Heart left ventricle (tissue), 16 donors: ENCODE data around the gene ARID5A. TPM values are rescaled to one million over a fixed set of nuclear protein-coding genes. Genes with fewer than 3 reads are reported as not detected.

Source experiments
- ATAC-seq, 4 donors: fragments of 200-7000 bp; cut with Tn5 transposase; one replicate each; pipeline ENCODE4 v1.9.1; 2020 to 2022; ENCODE audit warnings: moderate library complexity in 4 of 4, mild to moderate bottlenecking in 3 of 4, moderate number of reproducible peaks in 1 of 4
- DNase-seq, 5 donors: peaks; one replicate each; pipeline ENCODE4 v3.0.0-alpha.2; 2020
- H3K27ac ChIP-seq, 12 donors: fragments of 200-600 bp; sonication (generic) in 4 of 12; one replicate each; pipeline versions ENCODE4 v1.5.0 to v1.8.0; 2016 to 2022; ENCODE audit warnings: mild to moderate bottlenecking in 2 of 12
- H3K27me3 ChIP-seq, 9 donors: fragments of 200-600 bp; sonication (generic) in 2 of 9; one replicate each; pipeline versions ENCODE4 v1.5.1 to v1.8.0; 2016 to 2022; ENCODE audit warnings: mild to moderate bottlenecking in 3 of 9
- H3K36me3 ChIP-seq, 9 donors: fragments of 200-600 bp; sonication (generic) in 2 of 9; one replicate each; pipeline versions ENCODE4 v1.5.0 to v1.8.0; 2018 to 2022; ENCODE audit warnings: mild to moderate bottlenecking in 2 of 9
- H3K4me1 ChIP-seq, 12 donors: fragments of 200-600 bp; sonication (generic) in 4 of 12; one replicate each; pipeline versions ENCODE4 v1.5.0 to v1.8.0; 2016 to 2022; ENCODE audit warnings: mild to moderate bottlenecking in 3 of 12
- H3K4me3 ChIP-seq, 12 donors: fragments of 200-600 bp; sonication (generic) in 4 of 12; one replicate each; pipeline versions ENCODE4 v1.5.0 to v1.8.0; 2017 to 2022; ENCODE audit warnings: mild to moderate bottlenecking in 9 of 12, moderate library complexity in 4 of 12
- H3K9me3 ChIP-seq, 12 donors: fragments of 200-600 bp; sonication (generic) in 4 of 12; one replicate each; pipeline versions ENCODE4 v1.5.0 to v1.8.0; 2016 to 2022; ENCODE audit warnings: mild to moderate bottlenecking in 1 of 12
- POLR2A ChIP-seq, 2 donors: fragments of 450-650 bp; IDR thresholded peaks; one replicate each; pipeline ENCODE4 v1.6.1; 2017; ENCODE audit warnings: antibody characterized with exemption in 2 of 2, mild to moderate bottlenecking in 2 of 2, moderate library complexity in 2 of 2
- WGBS, 4 donors: extraction: QIAGEN DNeasy Blood & Tissue Kit in 2 of 4; methylation state at CpG; one replicate each; pipeline versions ENCODE4 v1.1.5 to v1.1.7; 2013 to 2018; 5-methylcytosine and 5-hydroxymethylcytosine counted together
- intact Hi-C, 10 donors: fragments of 100-400 bp; cut with DNase I; formaldehyde crosslinking; loops; one replicate each; pipeline versions ENCODE4 v1.11.1 to v1.14.2; 2022
- polyA plus RNA-seq, 2 donors: library from polyadenylated mRNA; stranded (reverse); fragments of 200-250 nt; gene quantifications; one replicate each; pipeline ENCODE4 v1.2.3, GENCODE V29; 2013
- total RNA-seq, 9 donors: library from RNA; depleted of rRNA in 2 of 9; stranded (reverse); fragments of >200 nt in 2 of 9; fragmentation: NEBNext Ultra II Directional in 3 of 9; extraction: Animal tissue kit (Norgen Biotek cat#: 25700) in 3 of 9; gene quantifications; one replicate each; pipeline versions ENCODE4 v1.1.0 to v1.2.4, GENCODE V29; 2016 to 2023
- TF ChIP-seq, protein P1 (sequence below), 12 donors: fragments of 200-600 bp; sonication (generic) in 4 of 12; IDR thresholded peaks; one replicate each; pipeline versions ENCODE4 v1.5.0 to v1.8.0; 2018 to 2022; ENCODE audit warnings: antibody characterized with exemption in 12 of 12, mild to moderate bottlenecking in 5 of 12
- donor health status: ischemic (EF 13 %, LVEDD 7.1; RV severe dilation, severe dysfunction).
- donor health status: healthy with polysubstance abuse.
- donor health status: DM: no; HTN: yes; CAD: no.
- donor health status: DM: no; HTN: no; CAD: no.
- donor health status: ischemic (EF 25% LVEDD 6.9; RV normal size, moderate dysfunction).
- donor health status: ischemic (EF 25% LVEDD 5.7; RV mildly dilated, moderate dysfunction).
- donor health status: healthy.
- donor health status: DM: yes; HTN: yes; CAD: no.
- donor health status: ischemic (EF 35%, LVEDD 5.7; RV mildly dilated, moderate dysfunction).
- donor health status: nonischemic (EF 11% LVEDD 7.7; RV severe dilation, severe dysfunction).
- donor health status: DM: yes; HTN: yes; CAD: no.
- donor health status: PGD.
- donor health status: ischemic (EF 29% LVEDD 5.4; RV normal size, mild dysfunction).
- donor health status: nonischemic (EF 23%, LVEDD 6.1; RV moderate dilation, normal function).

ARID5A gene
- total and polyA plus RNA-seq, 11 donors: 13.3 to 50.2 (median 35.6) TPM

DNA sequence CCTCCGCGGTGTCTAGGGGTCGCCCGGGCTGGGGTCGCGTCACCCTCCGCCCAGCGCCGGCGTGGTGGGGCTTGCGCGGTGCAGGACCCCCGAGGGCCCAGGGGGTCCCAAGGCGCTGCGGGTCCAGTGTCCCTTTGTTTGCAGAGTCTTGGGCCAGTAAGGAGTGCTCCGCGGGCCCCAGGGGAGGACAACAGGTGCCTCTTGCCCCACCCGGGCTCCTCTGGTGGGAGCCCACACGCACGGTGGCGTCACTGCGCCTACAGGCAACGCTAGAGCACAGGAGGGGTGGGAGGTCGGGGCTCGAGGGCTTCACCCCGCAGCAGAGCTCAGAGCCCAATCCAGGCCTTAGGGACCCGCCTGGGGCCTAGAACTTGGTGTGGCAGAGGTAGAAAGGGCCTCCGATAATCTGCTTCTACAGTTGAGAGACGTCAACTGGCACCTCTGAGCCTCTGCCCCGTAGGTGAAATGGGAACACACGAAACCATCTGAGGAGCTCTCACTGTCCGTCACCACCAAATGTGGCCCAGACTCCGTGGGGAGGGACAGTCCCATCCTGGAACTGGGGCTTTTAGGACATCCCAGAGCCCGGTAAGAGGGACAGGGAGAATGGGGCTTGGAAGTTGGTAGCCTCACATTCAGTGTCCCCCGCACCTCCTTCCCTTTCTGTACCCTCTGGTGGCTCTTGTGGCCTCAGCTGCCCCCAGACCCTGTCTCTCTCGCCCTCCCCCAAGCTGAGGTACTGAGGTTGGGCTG, 1.4 kb downstream of the ARID5A start:
- H3K4me1 ChIP-seq: peaks cover 12 to 86% (median 73%) of the 10 kb centered on the region in 12 donors
- 12 to 32% (median 18%) methylated on average over 26 to 36 of the region's 36 CpGs for WGBS, 4 donors
- TF ChIP-seq, protein P1, sequence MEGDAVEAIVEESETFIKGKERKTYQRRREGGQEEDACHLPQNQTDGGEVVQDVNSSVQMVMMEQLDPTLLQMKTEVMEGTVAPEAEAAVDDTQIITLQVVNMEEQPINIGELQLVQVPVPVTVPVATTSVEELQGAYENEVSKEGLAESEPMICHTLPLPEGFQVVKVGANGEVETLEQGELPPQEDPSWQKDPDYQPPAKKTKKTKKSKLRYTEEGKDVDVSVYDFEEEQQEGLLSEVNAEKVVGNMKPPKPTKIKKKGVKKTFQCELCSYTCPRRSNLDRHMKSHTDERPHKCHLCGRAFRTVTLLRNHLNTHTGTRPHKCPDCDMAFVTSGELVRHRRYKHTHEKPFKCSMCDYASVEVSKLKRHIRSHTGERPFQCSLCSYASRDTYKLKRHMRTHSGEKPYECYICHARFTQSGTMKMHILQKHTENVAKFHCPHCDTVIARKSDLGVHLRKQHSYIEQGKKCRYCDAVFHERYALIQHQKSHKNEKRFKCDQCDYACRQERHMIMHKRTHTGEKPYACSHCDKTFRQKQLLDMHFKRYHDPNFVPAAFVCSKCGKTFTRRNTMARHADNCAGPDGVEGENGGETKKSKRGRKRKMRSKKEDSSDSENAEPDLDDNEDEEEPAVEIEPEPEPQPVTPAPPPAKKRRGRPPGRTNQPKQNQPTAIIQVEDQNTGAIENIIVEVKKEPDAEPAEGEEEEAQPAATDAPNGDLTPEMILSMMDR (IDR thresholded peaks at IDR 0.05): no peak
- TF ChIP-seq POLR2A (IDR thresholded peaks at IDR 0.05): no peak

DNA sequence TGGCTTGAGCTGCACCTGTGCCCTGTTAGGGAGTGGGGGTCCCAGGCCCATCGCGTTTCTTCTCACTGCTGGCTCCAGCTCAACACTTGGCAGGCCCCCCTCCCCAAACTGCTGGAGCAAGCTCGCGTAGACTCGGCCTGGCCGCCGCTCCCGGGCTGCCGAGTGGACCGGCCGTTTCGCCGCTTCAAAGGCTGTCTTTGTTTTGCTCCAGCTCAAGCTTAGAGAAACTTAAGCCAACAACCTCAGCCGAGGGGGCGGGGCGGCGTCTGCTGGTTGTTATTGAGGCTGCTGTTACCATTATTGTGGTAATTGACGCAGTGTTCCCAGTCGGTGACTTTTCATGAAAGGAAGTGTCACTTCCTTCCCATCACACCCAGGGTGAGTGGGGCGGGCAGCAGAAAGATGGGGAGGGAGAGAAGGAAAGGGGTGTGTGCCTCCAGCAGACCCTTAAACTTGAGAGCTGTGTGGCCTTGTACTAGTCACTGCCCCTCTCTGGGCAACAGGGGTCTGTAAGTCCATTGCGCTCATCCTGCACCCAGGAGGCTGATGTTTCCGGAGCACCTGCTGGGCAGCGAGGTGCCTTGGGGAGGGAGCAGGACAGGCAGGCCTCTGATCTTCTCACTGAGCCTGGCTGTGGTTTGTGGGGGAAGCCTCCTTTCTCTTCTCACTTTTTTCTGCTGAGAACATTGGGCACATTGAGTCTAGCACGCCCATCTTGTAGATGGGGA, 2.1 kb downstream of the ARID5A start:
- peaks cover 0 to 42% (median 8%) of the 10 kb centered on the region in 9 donors for H3K36me3 ChIP-seq
- H3K4me3 ChIP-seq: peak overlapping the region; percentile 84 to 99 (median 97)
- DNase-seq (peak; percentile 81 to 90 (median 84)), ATAC-seq (peak; percentile 6 to 71 (median 20))
- peaks cover 7 to 80% (median 66%) of the 10 kb centered on the region in 12 donors for H3K4me1 ChIP-seq
- no peaks in the 10 kb centered on the region for H3K27me3 ChIP-seq
- WGBS, 4 donors: 35 to 47% (median 40%) methylated on average over 22 to 24 of the region's 24 CpGs
- peak overlapping the region in 11 of 12 donors; percentile 12 to 100 (median 98) for H3K27ac ChIP-seq
- intact Hi-C loops: loop anchor here in 4 of 10 donors (5.0 to 10.0 kb wide), 4 partner anchors 99 to 334 kb away; partner anchors contain the start of genes KANSL3 (in 2 of the 4), CNNM3 (in 1 of the 4), CNNM4 (in 1 of the 4) and STARD7 (in 1 of the 4)
- no peak for TF ChIP-seq POLR2A (IDR thresholded peaks at IDR 0.05)
- TF ChIP-seq, protein P1 (IDR thresholded peaks at IDR 0.05): no peak
- no peaks in the 10 kb centered on the region for H3K9me3 ChIP-seq

More for the DNA sequence above, 1.4 kb downstream of the ARID5A start:
- Histone ChIP-seq H3K4me3 (peak overlapping the region; percentile 84 to 99 (median 97)), H3K36me3 (peaks cover 0 to 35% (median 5%) of the 10 kb centered on the region in 9 donors), H3K27ac (peak overlapping the region; percentile 12 to 100 (median 98)), H3K9me3 (no peaks in the 10 kb centered on the region), H3K27me3 (no peaks in the 10 kb centered on the region)
- DNase-seq (no peak), ATAC-seq (peak in 2 of 4 donors; percentile 1 to 10)
- intact Hi-C loops: loop anchor here in 4 of 10 donors (5.0 to 10.0 kb wide), 4 partner anchors 99 to 333 kb away; partner anchors contain the start of genes KANSL3 (in 2 of the 4), CNNM3 (in 1 of the 4), CNNM4 (in 1 of the 4) and STARD7 (in 1 of the 4)

DNA sequence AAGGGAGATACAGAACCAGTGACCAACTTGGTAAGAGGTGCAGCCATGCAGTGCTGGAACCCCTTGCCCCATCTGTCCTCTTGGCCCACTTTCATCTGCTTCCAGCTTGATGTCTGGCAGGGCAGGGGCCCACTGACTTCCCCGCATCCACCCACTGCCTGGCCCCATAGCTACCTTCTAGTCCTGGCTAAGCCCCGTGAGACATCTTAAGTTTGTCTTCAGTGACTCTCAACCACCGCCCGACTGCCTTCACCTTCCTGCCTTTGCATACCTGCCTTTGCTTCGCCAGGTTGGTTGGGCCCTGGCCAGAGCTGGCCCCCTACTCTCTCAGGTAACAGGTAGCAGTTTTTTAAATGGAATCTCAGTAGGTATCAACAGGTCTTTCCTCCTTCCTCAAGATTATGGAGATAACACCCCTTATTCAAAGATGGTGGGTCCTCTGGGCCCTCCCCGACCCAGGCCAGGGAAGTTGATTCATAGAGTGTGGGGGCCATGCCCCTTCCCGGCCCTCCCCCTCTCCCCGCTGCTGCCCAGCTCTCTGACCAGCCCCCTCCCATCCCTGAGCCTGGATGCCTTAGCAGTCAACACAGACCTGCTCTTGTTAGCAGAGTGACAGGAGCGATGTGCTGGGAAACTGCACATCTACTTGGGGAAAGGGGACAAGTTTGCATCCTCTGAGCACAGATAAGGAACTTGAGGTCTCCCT, 2.8 kb downstream of the ARID5A start:
- peak overlapping the region in 7 of 12 donors; percentile 20 to 100 (median 99) for H3K27ac ChIP-seq
- peak overlapping the region in 7 of 12 donors; percentile 84 to 99 (median 97) for H3K4me3 ChIP-seq
- peaks cover under 1 to 73% (median 59%) of the 10 kb centered on the region in 12 donors for H3K4me1 ChIP-seq
- no peaks in the 10 kb centered on the region for H3K27me3 ChIP-seq
- intact Hi-C loops: loop anchor here in 4 of 10 donors (5.0 to 10.0 kb wide), 4 partner anchors 98 to 335 kb away; partner anchors contain the start of genes KANSL3 (in 2 of the 4), CNNM3 (in 1 of the 4), CNNM4 (in 1 of the 4) and STARD7 (in 1 of the 4)
- H3K9me3 ChIP-seq: no peaks in the 10 kb centered on the region
- peaks cover 0 to 50% (median 12%) of the 10 kb centered on the region in 9 donors for H3K36me3 ChIP-seq
- TF ChIP-seq, protein P1 (IDR thresholded peaks at IDR 0.05): no peak
- TF ChIP-seq POLR2A (IDR thresholded peaks at IDR 0.05): no peak
- 87 to 91% (median 89%) methylated on average over 9 of the region's 9 CpGs for WGBS, 4 donors
- DNase-seq (no peak), ATAC-seq (no peak)
